AG20443 (cell line): ENCODE data around the gene ZSCAN9.

Source experiments
- DNase-seq: peaks from one replicate; pipeline ENCODE4 v3.0.0; 2012; ENCODE audit warnings: low spot score, mixed read lengths

Gene ZSCAN9

DNA sequence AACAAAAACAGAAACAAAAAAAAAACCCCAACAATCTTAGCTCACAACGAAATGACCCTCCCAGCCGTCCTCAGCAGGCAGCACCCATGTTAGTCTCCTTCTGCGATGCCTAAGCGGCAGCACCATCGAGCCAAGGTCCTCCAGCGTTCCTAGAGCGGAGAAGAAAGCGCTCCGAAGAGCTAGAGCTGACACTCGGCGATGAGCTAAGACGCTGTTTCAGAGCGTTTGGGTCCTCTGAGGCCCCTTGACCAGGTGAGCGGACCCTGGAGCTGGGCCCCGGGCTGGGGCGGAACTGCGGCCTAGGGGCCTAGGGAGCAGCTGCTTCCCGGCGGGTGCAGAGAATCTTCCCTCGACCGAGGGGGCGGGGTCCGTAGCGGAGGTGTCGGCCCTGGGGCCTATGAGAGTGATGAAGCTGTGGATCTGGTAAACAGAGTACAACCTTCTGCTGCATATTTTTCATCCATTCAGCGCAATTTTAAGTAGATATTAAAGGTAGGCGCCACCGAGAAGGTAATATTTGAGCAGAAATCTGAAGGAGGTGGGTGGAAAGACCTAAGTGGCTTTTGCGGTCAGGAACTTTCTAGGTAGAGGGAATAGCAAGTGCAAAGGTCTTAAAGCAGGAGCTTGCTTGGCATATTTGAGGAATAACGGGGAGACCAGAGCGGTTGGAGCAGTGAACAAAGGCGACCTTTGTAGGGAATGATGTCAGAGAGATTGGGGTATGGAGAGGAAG is 42.1 kb downstream of the ZSCAN9 start, which contains the start of gene ZSCAN26:
Gene ZSCAN26 (plus strand): TSS at position 182 of the 733 bp plus-strand sequence. CDS start 4,777 bp downstream, outside the sequence.
- peak; percentile 84 for DNase-seq

DNA sequence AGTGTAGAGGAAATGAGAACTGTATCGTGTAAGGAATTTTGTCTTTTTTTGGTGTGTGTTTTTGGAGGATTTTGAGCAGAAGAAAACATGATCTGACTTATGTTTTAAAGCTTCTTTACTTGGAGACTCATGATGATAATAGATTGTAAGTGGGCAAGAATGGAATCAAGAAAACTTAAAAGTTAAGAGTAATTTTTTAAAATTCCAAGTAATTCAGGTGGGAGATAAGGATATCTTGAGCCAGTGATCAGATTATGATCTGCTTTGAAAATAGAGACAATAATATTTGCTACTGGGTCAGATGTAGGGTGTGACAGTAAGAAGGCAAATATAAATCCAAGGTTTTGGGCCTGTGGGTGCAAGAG is 42.6 kb downstream of the ZSCAN9 start:
- no peak for DNase-seq

DNA sequence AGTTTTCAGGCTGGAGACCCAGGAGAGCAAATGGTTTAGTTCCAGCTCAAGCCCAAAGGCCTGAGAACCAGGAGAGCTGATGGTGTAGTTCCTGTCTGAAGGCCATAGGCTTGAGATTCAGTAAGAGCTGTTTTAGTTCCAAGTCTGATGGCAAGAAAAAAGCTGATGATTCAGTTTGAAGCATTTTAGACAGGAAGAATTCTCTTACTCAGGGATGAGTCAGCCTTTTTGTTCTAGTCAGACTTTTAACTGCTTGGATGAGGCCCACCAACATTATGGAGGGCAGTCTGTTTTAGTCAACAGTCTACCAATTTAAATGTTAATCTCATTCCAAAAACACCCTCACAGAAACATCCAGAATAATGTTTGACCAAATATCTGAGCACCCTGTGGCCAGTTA is 44.4 kb downstream of the ZSCAN9 start:
- DNase-seq = peak; percentile 74

DNA sequence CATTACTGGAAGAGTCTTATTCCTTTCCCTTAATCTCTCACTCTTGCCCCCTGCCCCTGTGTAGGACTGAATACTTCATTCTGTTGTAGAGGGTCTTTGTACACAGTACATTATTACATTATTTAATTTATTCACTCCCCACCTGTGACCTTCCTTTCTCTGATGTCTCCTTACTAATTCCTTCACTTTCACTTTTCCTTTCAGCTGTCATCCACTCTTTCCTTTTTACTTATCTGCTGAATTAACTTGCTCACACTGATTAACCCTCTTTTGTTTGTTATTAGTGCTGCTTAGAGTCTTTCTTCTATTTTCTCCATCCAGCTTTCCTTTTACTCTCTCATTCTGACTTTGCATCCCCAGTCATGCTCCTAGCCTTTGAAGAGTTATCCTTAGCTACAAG is 49.8 kb downstream of the ZSCAN9 start:
- no peak for DNase-seq

DNA sequence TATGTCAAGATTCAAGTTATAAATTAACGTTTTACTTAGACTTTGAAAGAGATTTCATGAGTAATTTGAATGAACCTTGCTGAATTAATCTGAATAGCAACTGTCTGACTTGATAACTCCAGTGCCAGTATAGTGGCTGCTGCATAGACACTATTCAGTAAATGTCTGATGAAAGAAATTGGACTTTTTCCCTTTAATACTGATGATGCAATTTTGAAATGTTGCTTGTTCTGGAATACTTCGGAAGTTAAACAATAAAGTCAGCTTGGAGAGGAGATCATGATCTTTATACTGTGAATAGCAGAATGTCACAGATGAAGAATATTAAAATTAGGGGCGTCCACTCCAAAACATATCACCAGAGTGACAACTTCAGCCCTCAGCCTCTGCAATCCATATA is 52.7 kb downstream of the ZSCAN9 start:
- no peak for DNase-seq

DNA sequence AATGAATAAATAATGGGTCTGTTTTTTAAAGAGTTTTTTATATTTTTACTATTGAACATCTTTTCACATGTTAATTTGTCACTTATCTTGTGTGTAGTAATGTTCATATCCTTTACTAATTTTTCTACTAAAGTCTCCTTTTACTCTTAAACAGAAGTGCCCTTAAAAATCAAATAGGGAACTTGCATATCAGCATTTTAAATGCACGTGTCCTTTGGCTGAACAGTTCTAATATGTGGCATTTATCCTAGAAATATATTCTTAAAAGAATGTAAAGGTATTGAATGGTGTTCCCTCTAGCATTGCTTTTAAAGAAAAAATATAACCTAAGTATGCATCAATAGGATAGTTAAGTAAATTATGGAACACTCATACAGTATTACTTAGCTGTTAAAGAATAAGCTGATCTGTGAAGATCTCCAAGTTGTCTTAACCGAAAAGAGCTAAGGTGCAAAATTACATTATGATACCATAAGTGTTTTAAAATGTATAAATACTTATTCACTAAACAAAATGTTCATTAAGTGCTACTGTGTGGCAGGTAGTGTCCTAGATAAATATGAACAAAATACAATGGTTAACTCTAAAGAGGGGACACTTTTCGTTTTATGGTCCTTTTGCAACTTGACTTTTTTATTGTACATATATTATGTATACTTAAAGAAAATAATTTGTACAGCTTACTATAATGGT is 55.7 kb downstream of the ZSCAN9 start:
- DNase-seq = no peak

DNA sequence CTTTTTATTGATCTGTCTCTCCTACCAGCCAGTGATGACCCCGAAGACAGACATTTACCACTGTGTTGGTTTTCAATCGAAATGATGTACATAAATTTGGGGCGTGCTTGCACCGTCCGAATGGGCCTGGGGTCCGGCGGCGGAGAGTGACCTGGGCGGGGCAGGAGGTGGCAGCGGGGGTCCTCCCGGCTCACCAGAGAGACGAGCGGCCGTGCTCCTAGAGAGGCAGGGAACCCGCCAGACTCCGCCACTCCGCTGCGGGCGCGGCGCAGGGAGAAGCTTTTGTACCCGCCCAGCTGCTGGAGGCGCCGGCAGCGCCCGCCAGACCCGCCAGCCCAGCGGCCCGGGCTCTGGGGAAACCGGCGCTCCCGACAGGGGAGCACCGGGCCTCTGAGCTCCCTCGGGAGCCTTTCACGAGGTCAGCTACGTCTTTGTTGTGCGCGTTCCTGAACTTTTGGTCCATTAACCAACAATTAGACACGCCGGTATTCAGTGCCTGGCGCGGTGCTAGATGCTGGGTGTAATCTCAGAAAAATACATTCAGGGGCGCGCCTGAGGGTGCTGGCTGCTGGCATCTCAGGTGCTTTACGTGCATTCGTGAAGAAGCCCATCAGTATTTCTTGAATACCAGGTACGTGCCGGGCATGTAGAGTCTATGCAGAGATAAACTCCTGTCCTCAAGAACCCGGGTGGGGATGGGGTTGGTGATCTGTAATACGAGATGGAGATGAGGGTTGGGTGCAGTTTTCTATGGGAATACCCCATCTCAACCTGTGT is 56.4 kb downstream of the ZSCAN9 start, which contains the start of gene PGBD1:
Gene PGBD1 (plus strand): TSS at position 285 of the 777 bp plus-strand sequence. CDS start 2,242 bp downstream, outside the sequence.
- DNase-seq = peak; percentile 91

DNA sequence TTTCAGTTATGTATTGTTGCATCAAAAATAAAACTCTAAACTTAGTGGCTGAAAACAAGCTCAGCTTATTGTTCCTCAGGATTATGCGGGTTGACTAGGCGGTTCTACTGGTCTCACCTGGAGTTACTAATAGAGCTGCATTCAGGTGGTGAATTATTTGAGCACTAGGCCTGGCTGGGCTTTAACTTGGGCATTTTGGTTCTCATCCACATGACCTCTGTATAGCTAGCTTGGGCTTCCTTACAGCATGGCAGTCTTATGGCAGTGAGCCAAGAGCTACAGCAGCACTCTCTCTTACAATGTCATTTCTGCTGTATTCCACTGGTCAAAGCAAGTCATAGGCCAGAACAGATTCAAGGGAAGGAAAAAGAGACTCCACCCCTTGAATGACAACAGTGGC is 57.9 kb downstream of the ZSCAN9 start:
- DNase-seq = no peak
